Mesodermal cell (in vitro differentiated cells): Measurements from ENCODE around the gene ZDHHC11. TPM values are rescaled to one million over a fixed set of nuclear protein-coding genes. Genes with fewer than 3 reads are reported as not detected.
A peak's percentile ranks its signal among the peaks of the same experiment; 100 is the strongest.

Source experiments
- H3K27ac ChIP-seq: 2 replicates; pipeline ENCODE4 v1.7.0; 2013; ENCODE audit warnings: mild to moderate bottlenecking, low read depth, low read length, moderate library complexity; ENCODE audit not compliant: severe bottlenecking
- H3K36me3 ChIP-seq: 2 replicates; pipeline ENCODE4 v1.7.1; 2013; ENCODE audit warnings: mild to moderate bottlenecking, low read length, moderate library complexity; ENCODE audit not compliant: control insufficient read depth, insufficient read depth
- H3K4me1 ChIP-seq: one replicate; pipeline ENCODE4 v1.7.1; 2013; ENCODE audit warnings: mild to moderate bottlenecking, low read length; ENCODE audit not compliant: insufficient read depth, control insufficient read depth, poor library complexity, severe bottlenecking
- H3K4me3 ChIP-seq: 2 replicates; pipeline ENCODE4 v1.7.0; 2013; ENCODE audit warnings: low read length, control low read depth, mild to moderate bottlenecking; ENCODE audit not compliant: insufficient read depth, poor library complexity, severe bottlenecking; ENCODE audit errors: extremely low read depth
- H3K9me3 ChIP-seq: 2 replicates; pipeline ENCODE4 v1.7.1; 2013; ENCODE audit warnings: mild to moderate bottlenecking, low read length, moderate library complexity; ENCODE audit not compliant: control insufficient read depth
- WGBS, 2 experiments: methylation state at CpG; one replicate each; pipeline ENCODE4 v1.1.5; 2013; ENCODE audit warnings: missing lambda C conversion rate in 2 of 2; ENCODE audit not compliant: insufficient coverage in 2 of 2; 5-methylcytosine and 5-hydroxymethylcytosine counted together
- polyA plus RNA-seq, 2 experiments: library from polyadenylated mRNA; stranded (reverse); fragments of 50-300 nt; gene quantifications; one replicate each; pipeline ENCODE4 v1.2.3, GENCODE V29; 2013

ZDHHC11 gene, protein sequence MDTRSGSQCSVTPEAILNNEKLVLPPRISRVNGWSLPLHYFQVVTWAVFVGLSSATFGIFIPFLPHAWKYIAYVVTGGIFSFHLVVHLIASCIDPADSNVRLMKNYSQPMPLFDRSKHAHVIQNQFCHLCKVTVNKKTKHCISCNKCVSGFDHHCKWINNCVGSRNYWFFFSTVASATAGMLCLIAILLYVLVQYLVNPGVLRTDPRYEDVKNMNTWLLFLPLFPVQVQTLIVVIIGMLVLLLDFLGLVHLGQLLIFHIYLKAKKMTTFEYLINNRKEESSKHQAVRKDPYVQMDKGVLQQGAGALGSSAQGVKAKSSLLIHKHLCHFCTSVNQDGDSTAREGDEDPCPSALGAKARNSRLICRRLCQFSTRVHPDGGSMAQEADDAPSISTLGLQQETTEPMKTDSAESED
- 6.7 TPM for polyA plus RNA-seq (2013, experiment 1 of 2)
- 9.3 TPM for polyA plus RNA-seq (2013, experiment 2 of 2)

DNA sequence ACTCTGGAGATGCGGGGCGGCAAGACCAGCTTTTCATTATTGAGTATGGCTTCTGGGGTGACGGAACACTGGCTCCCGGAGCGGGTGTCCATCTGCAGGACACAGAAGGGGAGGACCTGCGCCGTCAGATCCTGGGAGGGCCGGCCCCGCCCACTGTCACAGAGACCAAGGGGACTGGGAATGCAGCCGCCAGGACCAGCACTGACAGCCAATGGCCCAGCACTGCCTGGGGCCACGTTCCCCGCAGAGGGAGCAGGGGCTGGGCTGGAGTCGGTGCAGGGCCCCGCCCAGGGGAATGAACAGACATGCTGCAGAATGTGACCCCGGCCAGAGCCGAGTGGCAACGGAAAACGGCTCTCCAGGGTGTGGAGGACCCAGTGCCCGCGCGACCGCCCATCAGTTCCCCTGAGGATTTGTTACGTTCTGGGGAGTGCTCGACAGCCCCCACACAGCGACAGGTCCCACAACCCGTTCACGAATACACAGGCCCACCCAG, at the start of gene ZDHHC11:
ZDHHC11 (minus strand) TSS at position 476 of the 496 bp plus-strand sequence; CDS start at position 92, 384 bp downstream.
- WGBS, 2 experiments = 61 to 64% methylated on average over 25 to 27 of the region's 27 CpGs
- Histone ChIP-seq H3K4me1 (peaks cover 9% of the 10 kb centered on the region), H3K9me3 (no peaks in the 10 kb centered on the region), H3K27ac (no peak within 1 kb of the TSS), H3K36me3 (no peaks in the 10 kb centered on the region), H3K4me3 (no peak within 1 kb of the TSS)

DNA sequence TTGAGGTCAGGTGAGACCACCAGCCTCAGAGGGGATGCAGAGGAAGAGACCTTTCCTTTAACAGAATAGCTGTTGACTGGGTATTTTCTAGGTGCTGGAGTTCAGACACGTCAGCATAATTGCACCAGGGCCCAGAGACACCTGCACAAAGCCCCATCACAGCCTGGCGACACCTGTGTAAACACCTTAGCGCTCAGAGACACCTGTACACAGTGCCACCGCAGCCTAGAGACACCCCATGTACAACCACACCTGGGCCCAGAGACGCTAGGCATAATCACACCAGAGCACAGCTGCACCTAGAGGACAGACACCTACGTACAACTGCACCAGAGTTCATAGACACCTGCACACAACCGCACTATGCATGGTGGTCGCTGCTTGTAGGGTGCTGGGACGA, 42.9 kb upstream of the ZDHHC11 start:
- Histone ChIP-seq H3K4me3 (peak overlapping the region; percentile 79), H3K36me3 (peaks cover 60% of the 10 kb centered on the region), H3K4me1 (peaks cover 23% of the 10 kb centered on the region), H3K27ac (no peak overlapping the region), H3K9me3 (no peaks in the 10 kb centered on the region)
- 85 to 90% methylated on average over 7 to 9 of the region's 9 CpGs for WGBS, 2 experiments

DNA sequence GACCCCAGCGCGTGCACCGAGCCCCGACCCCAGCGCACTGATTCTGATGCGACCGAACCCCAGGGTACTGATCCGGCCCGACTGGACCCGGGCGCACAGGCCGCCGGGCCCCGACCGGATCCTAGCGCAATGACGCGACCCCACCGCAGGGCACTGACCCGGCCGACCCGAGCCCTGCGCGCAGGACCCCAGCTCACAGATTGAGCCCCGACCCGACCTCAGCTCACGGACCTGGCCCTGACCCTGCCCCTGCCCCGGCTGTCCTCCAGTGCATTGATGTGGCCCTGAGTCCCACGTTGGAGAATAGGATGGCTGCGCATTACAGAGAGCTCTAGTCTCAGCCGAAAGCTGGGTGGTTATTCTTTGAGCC, 42.3 kb upstream of the ZDHHC11 start:
- H3K4me1 ChIP-seq = peaks cover 23% of the 10 kb centered on the region
- H3K9me3 ChIP-seq = no peaks in the 10 kb centered on the region
- H3K4me3 ChIP-seq = peak overlapping the region; percentile 79
- 0 to 1% methylated on average over 28 to 30 of the region's 31 CpGs for WGBS, 2 experiments
- no peak overlapping the region for H3K27ac ChIP-seq
- peaks cover 66% of the 10 kb centered on the region for H3K36me3 ChIP-seq

DNA sequence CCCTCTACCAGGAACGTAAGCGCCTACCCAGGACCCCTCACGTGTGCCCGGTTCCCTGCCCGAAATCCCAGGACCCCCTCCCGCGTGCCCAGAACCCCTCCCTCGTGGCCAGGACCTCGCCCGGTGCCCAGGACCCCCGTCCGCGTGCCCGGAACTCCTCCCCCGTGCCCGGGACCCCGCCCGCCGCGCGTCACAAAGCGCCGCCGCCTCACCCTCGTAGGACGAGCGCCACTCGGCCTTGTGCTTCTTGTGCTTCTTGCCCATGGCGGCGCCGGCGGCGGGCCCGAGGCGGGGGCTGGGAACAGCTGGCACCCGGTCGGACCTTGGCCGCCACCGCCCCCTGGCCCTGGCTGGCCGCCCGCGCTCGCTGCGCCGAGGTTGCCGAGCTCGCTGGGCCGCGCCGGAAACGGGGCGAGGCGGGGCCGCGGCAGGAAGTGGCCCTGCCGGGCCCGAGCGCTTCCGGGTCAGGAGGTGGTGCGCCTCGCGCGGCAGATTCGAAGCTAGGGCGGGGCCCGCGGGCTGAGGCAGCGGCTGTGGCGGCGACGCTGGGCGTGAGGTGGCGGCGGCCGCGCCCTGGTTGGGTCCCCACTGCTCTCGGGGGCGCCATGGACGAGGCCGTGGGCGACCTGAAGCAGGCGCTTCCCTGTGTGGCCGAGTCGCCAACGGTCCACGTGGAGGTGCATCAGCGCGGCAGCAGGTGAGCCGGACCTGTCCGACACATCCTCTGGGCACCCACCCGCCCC, 41.8 kb upstream of the ZDHHC11 start, which contains the start of the genes BRD9 and TRIP13:
BRD9 (minus strand) TSS at position 408 of the 743 bp plus-strand sequence; CDS start at position 264, 144 bp downstream.
TRIP13 (plus strand) TSS at position 491 of the 743 bp plus-strand sequence; CDS start at position 606, 115 bp downstream.
- Histone ChIP-seq H3K9me3 (no peaks in the 10 kb centered on the region), H3K36me3 (peaks cover 72% of the 10 kb centered on the region)
- 0 to 1% methylated on average over 30 to 78 of the region's 91 CpGs for WGBS, 2 experiments

DNA sequence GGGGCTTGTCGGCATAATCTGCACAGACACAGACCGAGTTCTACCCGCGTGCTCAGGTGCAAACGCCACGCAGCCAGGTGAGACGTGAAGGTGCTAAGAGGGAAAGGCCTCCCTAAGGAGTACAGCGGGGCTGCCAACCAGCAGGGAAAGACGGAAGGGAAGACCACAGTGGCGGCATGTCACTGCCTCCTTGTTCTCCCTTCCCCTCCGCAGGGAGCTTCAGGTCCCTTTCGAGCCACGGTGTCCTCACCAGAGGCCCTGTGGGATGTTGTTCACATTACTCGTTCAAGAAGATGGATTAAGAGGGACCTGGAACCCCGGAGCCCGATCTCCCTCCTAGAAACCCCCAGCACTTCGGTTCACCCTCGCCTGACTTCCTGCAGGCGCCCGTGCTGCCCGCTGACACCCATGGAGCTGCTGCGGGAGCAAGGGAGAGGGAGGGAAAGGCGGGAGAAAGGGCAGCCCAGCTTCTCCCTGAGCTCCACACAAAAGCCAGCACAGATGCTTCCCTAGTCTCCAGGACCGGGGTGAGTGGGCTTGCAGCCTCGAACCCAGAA, 41.1 kb upstream of the ZDHHC11 start:
- peaks cover 78% of the 10 kb centered on the region for H3K36me3 ChIP-seq
- H3K27ac ChIP-seq = peak overlapping the region; percentile 91
- peak overlapping the region; percentile 79 for H3K4me3 ChIP-seq
- 8 to 9% methylated on average over 12 to 15 of the region's 25 CpGs for WGBS, 2 experiments
- H3K4me1 ChIP-seq = peaks cover 26% of the 10 kb centered on the region
- no peaks in the 10 kb centered on the region for H3K9me3 ChIP-seq

More for the DNA sequence above, 41.8 kb upstream of the ZDHHC11 start, which contains the start of the genes BRD9 and TRIP13:
- Histone ChIP-seq H3K4me3 (peak within 1 kb of the TSS; percentile 79), H3K27ac (peak within 1 kb of the TSS; percentile 91), H3K4me1 (peaks cover 26% of the 10 kb centered on the region)

DNA sequence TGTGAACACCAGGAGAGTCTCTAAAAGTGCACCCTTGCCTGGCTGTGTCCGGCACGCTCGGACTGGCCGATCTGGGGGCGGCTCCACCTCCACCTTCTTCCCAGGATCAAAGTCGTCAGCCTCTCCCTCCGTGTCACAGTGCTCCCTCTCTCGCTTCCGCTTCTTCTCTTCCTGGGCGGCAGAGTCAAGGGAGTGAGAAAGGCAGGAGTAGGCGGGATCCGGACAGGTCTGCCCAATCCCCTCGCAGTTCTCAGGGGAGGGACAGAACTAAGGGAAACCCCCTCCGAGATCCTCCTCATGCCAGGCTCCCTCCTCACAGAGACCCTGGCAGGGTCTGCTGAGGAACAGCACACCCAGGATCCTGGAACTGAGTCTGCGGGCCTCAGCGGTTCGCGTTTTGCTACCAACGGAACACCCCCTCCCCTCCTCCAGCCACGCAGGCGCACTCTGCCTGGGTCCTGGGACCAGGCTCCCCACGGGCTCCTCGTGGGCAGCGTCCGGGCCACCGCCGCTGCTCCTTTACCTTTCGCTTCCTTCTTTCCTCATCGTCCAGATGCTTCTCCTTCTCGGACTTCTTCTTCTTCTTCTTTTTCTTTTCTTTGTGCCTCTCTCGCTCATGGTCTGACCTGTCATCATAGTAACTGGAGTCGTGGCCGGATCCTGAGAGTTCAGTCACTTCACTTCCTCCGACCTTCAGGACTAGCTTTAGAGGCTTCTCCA, 40.5 kb upstream of the ZDHHC11 start:
- Histone ChIP-seq H3K27ac (no peak overlapping the region), H3K4me3 (peak overlapping the region; percentile 79), H3K4me1 (peaks cover 26% of the 10 kb centered on the region), H3K9me3 (no peaks in the 10 kb centered on the region), H3K36me3 (peaks cover 78% of the 10 kb centered on the region)
- 46% methylated on average over 26 of the region's 34 CpGs for WGBS, 2 experiments

DNA sequence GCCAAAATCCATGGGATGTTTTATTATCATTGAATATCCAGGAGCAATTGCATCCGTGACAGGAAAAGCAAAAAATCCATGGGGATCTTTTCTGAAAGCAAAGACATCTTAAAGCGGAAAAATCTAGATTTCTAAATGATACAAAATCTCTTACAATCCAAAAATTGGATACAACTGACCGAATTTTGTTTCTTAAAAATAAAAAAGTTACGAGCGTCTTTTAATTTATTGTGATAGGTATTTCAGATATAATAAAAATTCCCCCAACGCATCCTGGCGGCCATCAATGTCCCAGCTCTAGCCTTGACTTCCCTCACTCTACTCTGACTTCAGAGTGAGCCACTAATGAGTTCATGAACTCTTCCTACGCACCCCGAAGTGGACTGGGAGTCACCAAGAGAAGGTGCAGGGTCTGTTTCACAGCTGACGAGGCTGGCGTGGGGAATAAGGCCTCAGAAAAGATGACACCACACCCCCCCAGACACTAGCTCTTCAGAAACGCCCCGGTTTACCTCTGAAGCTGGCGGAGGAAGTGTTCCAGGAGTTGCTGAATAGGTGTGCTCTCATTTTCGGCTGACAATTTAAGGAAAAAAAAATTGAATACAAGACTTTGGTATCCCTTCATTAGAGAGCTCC, 38.4 kb upstream of the ZDHHC11 start:
- peaks cover 79% of the 10 kb centered on the region for H3K36me3 ChIP-seq
- WGBS, 2 experiments = 94 to 100% methylated on average over 3 to 4 of the region's 15 CpGs
- H3K9me3 ChIP-seq = no peaks in the 10 kb centered on the region

DNA sequence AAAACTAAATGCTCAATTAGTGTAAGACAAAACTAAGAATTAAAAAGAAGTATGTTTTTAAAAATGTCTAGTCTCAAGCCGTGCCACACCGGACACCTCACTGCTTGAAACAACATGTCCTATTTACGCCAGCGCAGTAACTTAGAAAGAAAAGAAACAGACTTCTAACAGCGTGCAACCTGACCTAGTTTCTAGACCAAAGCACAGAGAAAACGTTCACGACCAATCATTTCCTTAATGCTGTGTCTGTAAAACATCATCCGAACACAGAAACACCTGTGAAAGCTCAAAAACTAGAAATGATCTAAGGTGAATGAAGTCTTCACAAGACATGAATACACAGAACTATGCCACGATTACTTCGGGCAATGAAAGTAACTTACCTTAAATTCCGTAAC, 37.9 kb upstream of the ZDHHC11 start:
- H3K36me3 ChIP-seq = peaks cover 79% of the 10 kb centered on the region
- no peaks in the 10 kb centered on the region for H3K9me3 ChIP-seq
- peaks cover 21% of the 10 kb centered on the region for H3K4me1 ChIP-seq
- H3K4me3 ChIP-seq = no peak overlapping the region
- WGBS, 2 experiments = 95 to 97% methylated on average over 7 to 11 of the region's 11 CpGs
- no peak overlapping the region for H3K27ac ChIP-seq

More for the DNA sequence above, 38.4 kb upstream of the ZDHHC11 start:
- H3K27ac ChIP-seq = no peak overlapping the region
- H3K4me1 ChIP-seq = peaks cover 26% of the 10 kb centered on the region
- no peak overlapping the region for H3K4me3 ChIP-seq

DNA sequence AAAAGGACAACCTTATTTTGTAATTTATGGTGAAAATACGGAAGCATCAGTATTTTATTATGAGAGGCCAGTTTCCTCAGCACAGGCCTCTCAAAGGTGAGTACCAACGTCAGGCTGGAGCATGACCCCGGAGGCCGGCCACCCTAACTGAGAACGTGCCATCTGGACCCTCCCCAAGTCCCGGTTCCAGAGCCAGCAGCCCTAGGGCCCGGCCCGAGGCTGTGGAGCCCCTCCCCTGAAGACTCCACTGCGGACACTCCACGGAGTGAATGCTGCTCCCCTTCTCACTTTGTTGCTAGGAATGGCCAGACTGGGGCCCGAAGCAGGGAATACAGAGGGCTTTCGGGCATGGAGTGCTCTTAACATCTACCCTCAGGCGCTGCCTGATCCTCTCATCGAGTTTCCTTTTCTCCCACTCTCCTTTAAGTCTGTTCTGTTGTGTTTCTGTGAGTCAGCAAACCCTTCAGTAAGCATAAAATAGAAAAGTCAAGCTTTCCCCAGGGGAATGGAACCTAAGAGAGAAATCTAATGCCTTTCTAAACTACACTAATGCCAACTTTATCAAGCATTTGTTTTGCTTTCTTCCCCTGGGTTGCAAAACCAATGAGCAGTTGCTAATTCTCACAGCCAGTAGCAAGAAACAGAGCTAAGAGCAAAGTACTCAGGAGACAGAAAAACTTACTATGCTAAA, 37.3 kb upstream of the ZDHHC11 start:
- no peaks in the 10 kb centered on the region for H3K9me3 ChIP-seq
- peaks cover 18% of the 10 kb centered on the region for H3K4me1 ChIP-seq
- 94 to 99% methylated on average over 12 to 13 of the region's 14 CpGs for WGBS, 2 experiments
- H3K27ac ChIP-seq = no peak overlapping the region
- peaks cover 83% of the 10 kb centered on the region for H3K36me3 ChIP-seq
- no peak overlapping the region for H3K4me3 ChIP-seq
